ENCODE data around the gene TMEM117.

Gene TMEM117

DNA sequence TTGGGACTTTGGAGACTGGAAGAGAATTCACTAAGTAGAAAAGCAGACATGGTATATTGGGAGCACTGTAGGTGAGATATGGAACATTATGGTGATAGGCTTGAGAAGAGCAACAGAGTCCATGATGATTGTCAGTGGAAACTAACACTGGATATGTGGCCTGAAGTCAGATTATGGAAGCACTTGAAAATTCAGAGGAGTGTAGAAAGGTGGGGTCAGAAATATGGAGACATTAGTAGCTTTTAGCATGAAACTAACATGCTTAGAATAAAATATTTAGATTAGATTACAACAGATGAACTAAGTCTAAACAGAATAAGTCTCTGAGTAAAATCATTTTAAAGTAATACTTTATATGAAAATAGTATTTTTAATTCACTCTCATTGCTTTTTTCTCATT, 499.1 kb downstream of the TMEM117 start:
- H3K9ac ChIP-seq = no peak overlapping the region
- TF ChIP-seq, protein P1, sequence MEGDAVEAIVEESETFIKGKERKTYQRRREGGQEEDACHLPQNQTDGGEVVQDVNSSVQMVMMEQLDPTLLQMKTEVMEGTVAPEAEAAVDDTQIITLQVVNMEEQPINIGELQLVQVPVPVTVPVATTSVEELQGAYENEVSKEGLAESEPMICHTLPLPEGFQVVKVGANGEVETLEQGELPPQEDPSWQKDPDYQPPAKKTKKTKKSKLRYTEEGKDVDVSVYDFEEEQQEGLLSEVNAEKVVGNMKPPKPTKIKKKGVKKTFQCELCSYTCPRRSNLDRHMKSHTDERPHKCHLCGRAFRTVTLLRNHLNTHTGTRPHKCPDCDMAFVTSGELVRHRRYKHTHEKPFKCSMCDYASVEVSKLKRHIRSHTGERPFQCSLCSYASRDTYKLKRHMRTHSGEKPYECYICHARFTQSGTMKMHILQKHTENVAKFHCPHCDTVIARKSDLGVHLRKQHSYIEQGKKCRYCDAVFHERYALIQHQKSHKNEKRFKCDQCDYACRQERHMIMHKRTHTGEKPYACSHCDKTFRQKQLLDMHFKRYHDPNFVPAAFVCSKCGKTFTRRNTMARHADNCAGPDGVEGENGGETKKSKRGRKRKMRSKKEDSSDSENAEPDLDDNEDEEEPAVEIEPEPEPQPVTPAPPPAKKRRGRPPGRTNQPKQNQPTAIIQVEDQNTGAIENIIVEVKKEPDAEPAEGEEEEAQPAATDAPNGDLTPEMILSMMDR (conservative IDR thresholded peaks at IDR 0.05; ENCODE audit: low read depth, low read length) = no peak
- no peaks in the 10 kb centered on the region for H3K79me2 ChIP-seq (ENCODE audit: insufficient read depth, low read depth)
- H4K20me1 ChIP-seq (ENCODE audit: insufficient read depth) = no peaks in the 10 kb centered on the region
- no peaks in the 10 kb centered on the region for H3K4me1 ChIP-seq (ENCODE audit: low read depth, poor library complexity, severe bottlenecking)
- no peaks in the 10 kb centered on the region for H3K27me3 ChIP-seq (ENCODE audit: insufficient read depth, low read depth)
- H3K4me2 ChIP-seq = no peak overlapping the region
- no peak overlapping the region for H3K4me3 ChIP-seq (IDR thresholded peaks at IDR 0.05; ENCODE audit: insufficient read depth, low read depth, low read length)
- no peak overlapping the region for H3K27ac ChIP-seq
- H3K36me3 ChIP-seq (ENCODE audit: insufficient read depth) = no peaks in the 10 kb centered on the region
- no peak overlapping the region for H2AFZ ChIP-seq (ENCODE audit: low read depth)

- Histone ChIP-seq H3K4me3 (IDR thresholded peaks at IDR 0.05; ENCODE audit: insufficient read depth, low read depth, low read length) (no peak overlapping the region), H3K9ac (no peak overlapping the region), H4K20me1 (ENCODE audit: insufficient read depth) (no peaks in the 10 kb centered on the region), H3K27ac (no peak overlapping the region), H3K36me3 (ENCODE audit: insufficient read depth) (no peaks in the 10 kb centered on the region), H3K4me1 (ENCODE audit: low read depth, poor library complexity, severe bottlenecking) (no peaks in the 10 kb centered on the region), H2AFZ (ENCODE audit: low read depth) (no peak overlapping the region), H3K27me3 (ENCODE audit: insufficient read depth, low read depth) (no peaks in the 10 kb centered on the region), H3K4me2 (no peak overlapping the region), H3K79me2 (ENCODE audit: insufficient read depth, low read depth) (no peaks in the 10 kb centered on the region)
- TF ChIP-seq, protein P1 (conservative IDR thresholded peaks at IDR 0.05; ENCODE audit: low read depth, low read length) = no peak
Observed at GRCh38 chr12:44336577-44336976, 500.7 kb downstream of the TMEM117 start.

DNA sequence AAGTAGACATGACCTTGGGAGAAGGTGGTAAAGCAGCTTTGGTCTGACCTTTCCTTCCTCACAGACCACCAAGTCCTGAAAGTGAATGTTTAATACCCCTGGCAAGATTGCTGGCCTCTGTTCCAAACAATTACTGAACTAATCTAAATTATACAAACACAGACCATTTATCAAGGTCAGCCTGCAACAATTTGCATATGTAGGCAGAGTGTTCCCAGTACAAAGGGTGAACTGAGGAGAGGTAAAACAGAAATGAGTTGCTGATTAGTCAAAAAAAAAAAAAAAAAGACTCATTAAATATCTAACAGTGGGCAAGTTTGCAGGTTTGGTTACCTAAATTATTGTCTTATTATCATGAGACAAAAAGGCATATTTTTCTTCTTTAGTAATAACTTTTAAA, 506.5 kb downstream of the TMEM117 start:
- Histone ChIP-seq H3K27ac (no peak overlapping the region), H2AFZ (ENCODE audit: low read depth) (no peak overlapping the region), H3K36me3 (ENCODE audit: insufficient read depth) (no peaks in the 10 kb centered on the region), H3K79me2 (ENCODE audit: insufficient read depth, low read depth) (no peaks in the 10 kb centered on the region), H3K9ac (no peak overlapping the region), H3K27me3 (ENCODE audit: insufficient read depth, low read depth) (no peaks in the 10 kb centered on the region), H3K4me3 (IDR thresholded peaks at IDR 0.05; ENCODE audit: insufficient read depth, low read depth, low read length) (no peak overlapping the region), H4K20me1 (ENCODE audit: insufficient read depth) (no peaks in the 10 kb centered on the region), H3K4me2 (no peak overlapping the region), H3K4me1 (ENCODE audit: low read depth, poor library complexity, severe bottlenecking) (no peaks in the 10 kb centered on the region)
- TF ChIP-seq, protein P1 (conservative IDR thresholded peaks at IDR 0.05; ENCODE audit: low read depth, low read length) = no peak

- H3K4me3 ChIP-seq (IDR thresholded peaks at IDR 0.05; ENCODE audit: insufficient read depth, low read depth, low read length) = no peak overlapping the region
- H3K4me2 ChIP-seq = no peak overlapping the region
- H3K27ac ChIP-seq = no peak overlapping the region
- H3K79me2 ChIP-seq (ENCODE audit: insufficient read depth, low read depth) = no peaks in the 10 kb centered on the region
- H3K36me3 ChIP-seq (ENCODE audit: insufficient read depth) = no peaks in the 10 kb centered on the region
- H4K20me1 ChIP-seq (ENCODE audit: insufficient read depth) = no peaks in the 10 kb centered on the region
- H3K27me3 ChIP-seq (ENCODE audit: insufficient read depth, low read depth) = no peaks in the 10 kb centered on the region
- no peak overlapping the region for H3K9ac ChIP-seq
- TF ChIP-seq, protein P1 (conservative IDR thresholded peaks at IDR 0.05; ENCODE audit: low read depth, low read length) = no peak
- no peaks in the 10 kb centered on the region for H3K4me1 ChIP-seq (ENCODE audit: low read depth, poor library complexity, severe bottlenecking)
- no peak overlapping the region for H2AFZ ChIP-seq (ENCODE audit: low read depth)
Observed at GRCh38 chr12:44347145-44347544, 511.3 kb downstream of the TMEM117 start.
